AG20443 (cell line): ENCODE results near the gene OCA2.

Experiments used
- DNase-seq: peaks from one replicate; pipeline ENCODE4 v3.0.0; 2012; ENCODE audit warnings: low spot score, mixed read lengths

OCA2 gene

GRCh38 chr15:27937851-27938250, 161.3 kb downstream of the OCA2 start:
- DNase-seq, result no peak

GRCh38 chr15:27936164-27936563, 163.0 kb downstream of the OCA2 start:
- no peak for DNase-seq

GRCh38 chr15:27935328-27935727, 163.8 kb downstream of the OCA2 start:
- no peak for DNase-seq

- no peak for DNase-seq
Observed at GRCh38 chr15:27934782-27935181, 164.3 kb downstream of the OCA2 start.

- no peak for DNase-seq
Observed at GRCh38 chr15:27933562-27933961, 165.6 kb downstream of the OCA2 start.

- no peak for DNase-seq
Observed at GRCh38 chr15:27932600-27932999, 166.5 kb downstream of the OCA2 start.

- DNase-seq, result no peak
Observed at GRCh38 chr15:27928386-27928785, 170.7 kb downstream of the OCA2 start.

GRCh38 chr15:27912283-27912682, 186.8 kb downstream of the OCA2 start:
- no peak for DNase-seq

- DNase-seq, result no peak
Observed at GRCh38 chr15:27906802-27907201, 192.3 kb downstream of the OCA2 start.

GRCh38 chr15:27903405-27903804, 195.7 kb downstream of the OCA2 start:
- no peak for DNase-seq

GRCh38 chr15:27902680-27903385, 196.3 kb downstream of the OCA2 start:
- DNase-seq, result no peak

GRCh38 chr15:27899583-27900285, 199.4 kb downstream of the OCA2 start:
- DNase-seq, result no peak

- no peak for DNase-seq
Observed at GRCh38 chr15:27897481-27897880, 201.6 kb downstream of the OCA2 start.

- no peak for DNase-seq
Observed at GRCh38 chr15:27894645-27895044, 204.5 kb downstream of the OCA2 start.

- DNase-seq, result no peak
Observed at GRCh38 chr15:27889258-27889657, 209.9 kb downstream of the OCA2 start.

GRCh38 chr15:27885201-27885600, 213.9 kb downstream of the OCA2 start:
- no peak for DNase-seq

- no peak for DNase-seq
Observed at GRCh38 chr15:27884726-27885125, 214.4 kb downstream of the OCA2 start.

GRCh38 chr15:27878841-27879240, 220.3 kb downstream of the OCA2 start:
- DNase-seq, result no peak

- DNase-seq, result no peak
Observed at GRCh38 chr15:27873828-27874227, 225.3 kb downstream of the OCA2 start.

GRCh38 chr15:27873039-27873438, 226.1 kb downstream of the OCA2 start:
- no peak for DNase-seq

GRCh38 chr15:27872355-27872754, 226.8 kb downstream of the OCA2 start:
- no peak for DNase-seq

- DNase-seq, result no peak
Observed at GRCh38 chr15:27871902-27872260, 227.2 kb downstream of the OCA2 start.

- no peak for DNase-seq
Observed at GRCh38 chr15:27871078-27871901, 227.8 kb downstream of the OCA2 start.
